Measurements from ENCODE around the gene CHI3L1.

The CHI3L1 gene

DNA sequence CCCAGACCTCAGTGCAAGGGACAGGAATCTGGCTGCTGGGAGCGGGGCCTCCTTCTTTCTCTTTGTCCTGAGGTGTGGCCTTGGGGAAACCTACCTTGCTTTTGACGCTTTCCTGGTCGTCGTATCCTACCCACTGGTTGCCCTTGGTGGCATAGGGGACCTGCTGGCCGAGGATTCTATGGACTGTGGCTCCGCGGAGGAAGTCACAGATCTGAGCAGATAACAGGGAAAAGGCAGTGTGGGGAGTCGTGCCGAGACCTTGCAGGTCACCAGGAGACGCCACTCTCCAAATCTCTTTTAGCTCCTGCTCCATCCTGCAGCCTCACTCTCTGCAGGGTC lies 6.9 kb downstream of the CHI3L1 start:
- in situ Hi-C loops (cut with HindIII; ENCODE audit: low sequenced_read_pairs): no loop called here
- TF ChIP-seq, protein P1, sequence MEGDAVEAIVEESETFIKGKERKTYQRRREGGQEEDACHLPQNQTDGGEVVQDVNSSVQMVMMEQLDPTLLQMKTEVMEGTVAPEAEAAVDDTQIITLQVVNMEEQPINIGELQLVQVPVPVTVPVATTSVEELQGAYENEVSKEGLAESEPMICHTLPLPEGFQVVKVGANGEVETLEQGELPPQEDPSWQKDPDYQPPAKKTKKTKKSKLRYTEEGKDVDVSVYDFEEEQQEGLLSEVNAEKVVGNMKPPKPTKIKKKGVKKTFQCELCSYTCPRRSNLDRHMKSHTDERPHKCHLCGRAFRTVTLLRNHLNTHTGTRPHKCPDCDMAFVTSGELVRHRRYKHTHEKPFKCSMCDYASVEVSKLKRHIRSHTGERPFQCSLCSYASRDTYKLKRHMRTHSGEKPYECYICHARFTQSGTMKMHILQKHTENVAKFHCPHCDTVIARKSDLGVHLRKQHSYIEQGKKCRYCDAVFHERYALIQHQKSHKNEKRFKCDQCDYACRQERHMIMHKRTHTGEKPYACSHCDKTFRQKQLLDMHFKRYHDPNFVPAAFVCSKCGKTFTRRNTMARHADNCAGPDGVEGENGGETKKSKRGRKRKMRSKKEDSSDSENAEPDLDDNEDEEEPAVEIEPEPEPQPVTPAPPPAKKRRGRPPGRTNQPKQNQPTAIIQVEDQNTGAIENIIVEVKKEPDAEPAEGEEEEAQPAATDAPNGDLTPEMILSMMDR (IDR thresholded peaks at IDR 0.05; ENCODE audit: low read depth, low read length): no peak
- H3K4me3 ChIP-seq (ENCODE audit: low read depth, low read length): no peak overlapping the region
- DNase-seq (ENCODE audit: low read depth, low spot score): no peak

DNA sequence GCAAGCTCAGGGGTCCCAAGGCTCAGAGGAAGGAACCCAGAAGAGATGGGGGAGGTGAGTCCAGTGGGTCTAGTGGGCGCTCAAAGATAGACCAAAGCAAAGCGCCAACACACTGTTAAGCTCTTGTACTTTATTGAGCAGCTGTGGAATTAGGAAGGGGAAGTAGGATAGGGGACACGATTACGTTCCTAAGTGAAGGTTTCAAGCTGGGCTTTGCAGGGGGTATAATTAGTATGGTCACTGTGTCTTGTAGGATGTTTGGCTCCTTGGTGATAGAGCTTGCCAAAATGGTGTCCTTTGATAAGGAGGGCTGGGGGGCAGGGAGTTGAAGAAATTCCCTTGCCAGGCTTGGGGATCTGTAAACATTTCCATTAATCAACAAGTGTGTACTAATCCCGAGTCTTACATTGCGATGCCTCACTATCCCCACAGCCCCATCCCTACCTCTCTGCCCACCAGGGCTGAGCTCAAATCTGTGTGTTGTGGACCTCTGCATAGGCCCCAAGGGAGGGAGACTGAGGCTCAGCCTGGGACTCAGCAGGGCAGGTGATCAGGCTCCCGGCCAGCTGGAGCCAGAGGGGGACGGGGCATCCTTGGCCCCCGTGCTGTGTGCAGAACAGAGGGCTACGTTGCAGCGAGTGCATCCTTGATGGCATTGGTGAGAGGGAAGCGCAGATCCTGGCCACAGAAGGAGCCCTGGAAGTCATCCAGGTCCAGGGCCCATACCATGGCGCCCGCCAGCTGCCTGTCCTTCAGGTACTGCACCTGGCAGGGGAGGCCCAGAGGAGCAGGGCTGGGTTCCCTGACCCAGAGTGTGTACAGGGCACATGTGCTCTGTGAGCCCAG lies 7.5 kb downstream of the CHI3L1 start:
- in situ Hi-C loops (cut with HindIII; ENCODE audit: low sequenced_read_pairs): no loop called here
- TF ChIP-seq, protein P1 (IDR thresholded peaks at IDR 0.05; ENCODE audit: low read depth, low read length): no peak
- no peak for DNase-seq (ENCODE audit: low read depth, low spot score)
- no peak overlapping the region for H3K4me3 ChIP-seq (ENCODE audit: low read depth, low read length)

DNA sequence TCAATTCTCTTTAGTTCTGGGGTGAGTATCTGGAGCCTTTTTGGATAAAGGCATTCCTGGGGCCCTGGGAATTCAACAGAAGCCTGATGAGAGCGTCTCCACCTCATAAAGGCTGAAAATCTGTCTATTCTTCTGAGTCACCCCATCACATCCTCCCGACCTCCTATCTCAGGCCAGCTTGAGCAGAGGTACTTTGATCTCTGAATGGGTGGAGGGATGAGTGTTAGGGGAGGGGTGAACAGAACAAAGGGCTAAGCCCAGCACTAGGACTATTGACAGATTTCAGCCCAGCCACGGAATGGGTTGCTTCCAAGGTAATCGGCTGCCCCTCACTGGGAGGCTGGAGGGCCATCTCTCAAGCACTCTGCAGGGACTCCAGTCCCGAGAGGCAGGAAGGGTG lies 8.4 kb downstream of the CHI3L1 start:
- TF ChIP-seq, protein P1 (IDR thresholded peaks at IDR 0.05; ENCODE audit: low read depth, low read length): no peak
- DNase-seq (ENCODE audit: low read depth, low spot score): no peak
- no peak overlapping the region for H3K4me3 ChIP-seq (ENCODE audit: low read depth, low read length)
- in situ Hi-C loops (cut with HindIII; ENCODE audit: low sequenced_read_pairs): no loop called here

DNA sequence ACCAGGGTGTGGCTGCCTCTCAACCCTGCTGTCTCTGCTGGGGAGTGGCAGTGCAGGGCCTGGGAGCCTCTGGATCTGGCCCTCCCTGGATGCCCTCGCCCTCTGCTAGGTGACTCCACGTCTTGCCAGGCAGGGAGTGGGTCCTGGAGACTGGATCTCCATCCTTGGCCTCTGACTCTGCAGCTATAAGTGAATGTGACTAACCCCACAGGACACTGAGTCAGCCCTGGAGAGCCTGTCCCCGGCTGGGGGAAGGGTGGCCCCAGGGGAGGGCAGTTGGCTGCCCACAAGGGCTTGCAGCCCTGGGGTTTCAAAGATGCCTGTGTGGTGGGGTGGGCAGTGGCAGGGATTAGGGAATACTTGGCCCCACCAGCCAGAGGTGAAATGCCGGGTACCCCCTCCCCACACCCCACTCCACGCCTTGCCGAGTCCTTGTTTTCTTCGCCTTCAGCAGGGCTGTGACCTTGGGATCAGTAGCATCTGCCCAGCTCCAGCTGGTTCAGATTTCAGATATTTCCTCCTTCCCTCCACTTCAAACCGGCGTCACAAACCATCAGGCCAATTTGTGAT lies 8.9 kb downstream of the CHI3L1 start:
- in situ Hi-C loops (cut with HindIII; ENCODE audit: low sequenced_read_pairs): no loop called here
- DNase-seq (ENCODE audit: low read depth, low spot score): no peak
- TF ChIP-seq, protein P1 (IDR thresholded peaks at IDR 0.05; ENCODE audit: low read depth, low read length): no peak
- H3K4me3 ChIP-seq (ENCODE audit: low read depth, low read length): no peak overlapping the region

DNA sequence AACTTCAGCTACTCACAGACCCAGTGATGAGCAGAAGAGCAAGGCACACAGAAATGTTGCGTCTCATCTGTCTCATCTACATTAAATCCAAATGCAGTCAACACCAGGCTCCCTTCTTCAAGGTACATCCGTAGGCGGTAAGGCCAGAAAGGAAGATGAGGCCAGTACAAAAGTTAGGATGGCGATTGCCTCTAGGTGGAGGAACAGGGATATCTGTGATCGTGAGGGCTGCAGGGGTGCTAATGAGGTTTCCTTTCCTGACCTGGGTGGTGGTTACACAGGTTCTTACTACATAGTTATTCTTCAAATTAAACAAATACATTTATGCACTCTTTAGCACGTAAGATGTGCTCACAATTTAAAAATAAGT lies 9.5 kb downstream of the CHI3L1 start:
- H3K4me3 ChIP-seq (ENCODE audit: low read depth, low read length): no peak overlapping the region
- in situ Hi-C loops (cut with HindIII; ENCODE audit: low sequenced_read_pairs): no loop called here
- TF ChIP-seq, protein P1 (IDR thresholded peaks at IDR 0.05; ENCODE audit: low read depth, low read length): no peak

DNA sequence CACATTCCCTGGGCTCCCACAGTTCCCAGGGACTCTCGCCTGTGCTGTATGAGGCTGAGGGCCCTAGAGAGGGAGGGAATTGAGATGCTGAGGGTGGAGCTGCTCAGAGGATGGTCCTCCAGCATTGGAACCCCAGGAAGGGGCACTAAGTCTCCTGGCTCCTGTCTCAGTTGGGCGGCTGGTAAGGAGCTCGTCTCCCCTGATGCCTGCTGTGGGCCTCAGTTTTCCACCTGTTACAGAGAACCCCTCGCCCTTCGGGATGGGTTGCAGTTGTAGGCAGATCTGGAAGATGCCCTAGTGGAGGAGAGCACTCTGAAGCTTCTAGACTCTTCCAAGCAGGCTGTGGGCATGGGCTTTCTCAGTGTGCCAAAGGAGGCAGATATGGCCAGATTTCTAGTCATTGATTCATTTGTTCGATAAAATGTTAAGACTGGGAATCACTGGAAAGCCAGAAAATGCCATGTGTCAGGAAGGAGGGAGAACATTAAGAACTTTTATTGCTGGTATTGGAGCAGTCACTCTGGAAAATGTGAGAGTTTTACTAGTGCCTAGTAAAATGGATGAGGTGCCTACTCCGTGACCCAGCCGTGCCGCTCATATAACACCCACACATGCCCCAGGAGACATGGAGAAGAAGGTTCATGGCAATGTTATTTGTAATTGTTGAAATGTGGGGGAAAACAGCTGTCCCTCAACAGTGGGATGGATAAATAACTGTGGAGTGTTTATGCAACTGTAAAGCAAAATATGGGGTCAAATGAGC lies 10.1 kb downstream of the CHI3L1 start:
- DNase-seq (ENCODE audit: low read depth, low spot score): no peak

More for the DNA sequence above, 9.5 kb downstream of the CHI3L1 start:
- no peak for DNase-seq (ENCODE audit: low read depth, low spot score)

More for the DNA sequence above, 10.1 kb downstream of the CHI3L1 start:
- H3K4me3 ChIP-seq (ENCODE audit: low read depth, low read length): no peak overlapping the region
- in situ Hi-C loops (cut with HindIII; ENCODE audit: low sequenced_read_pairs): no loop called here
- TF ChIP-seq, protein P1 (IDR thresholded peaks at IDR 0.05; ENCODE audit: low read depth, low read length): no peak
